GM19193 (cell line): Measurements from ENCODE around the gene SPEN.

Source experiments
- POLR2A ChIP-seq: IDR thresholded peaks from 4 replicates; pipeline ENCODE4 v1.6.1; 2011; ENCODE audit not compliant: insufficient read depth, insufficient read length; ENCODE audit errors: extremely low read depth

Gene SPEN

GRCh38 chr1:15911927-15912326 is 64.4 kb downstream of the SPEN start:
- TF ChIP-seq POLR2A = no peak

GRCh38 chr1:15915991-15916390 is 68.5 kb downstream of the SPEN start:
- TF ChIP-seq POLR2A = no peak

- no peak for TF ChIP-seq POLR2A
Observed at GRCh38 chr1:15916417-15916816, 68.9 kb downstream of the SPEN start.

GRCh38 chr1:15916916-15917315 is 69.4 kb downstream of the SPEN start:
- TF ChIP-seq POLR2A = no peak

- TF ChIP-seq POLR2A = no peak
Observed at GRCh38 chr1:15918962-15919715, 71.6 kb downstream of the SPEN start.

GRCh38 chr1:15923241-15923640 is 75.7 kb downstream of the SPEN start:
- TF ChIP-seq POLR2A = no peak

GRCh38 chr1:15928971-15929965 is 81.8 kb downstream of the SPEN start:
- no peak for TF ChIP-seq POLR2A

- TF ChIP-seq POLR2A = no peak
Observed at GRCh38 chr1:15931401-15931800, 83.9 kb downstream of the SPEN start.

- TF ChIP-seq POLR2A = no peak
Observed at GRCh38 chr1:15931884-15932283, 84.4 kb downstream of the SPEN start.

- no peak for TF ChIP-seq POLR2A
Observed at GRCh38 chr1:15932612-15933011, 85.1 kb downstream of the SPEN start.

- TF ChIP-seq POLR2A = no peak
Observed at GRCh38 chr1:15933684-15934083, 86.2 kb downstream of the SPEN start.

- TF ChIP-seq POLR2A = no peak
Observed at GRCh38 chr1:15934211-15935055, 86.9 kb downstream of the SPEN start.

- no peak for TF ChIP-seq POLR2A
Observed at GRCh38 chr1:15935056-15935950, 87.8 kb downstream of the SPEN start.

GRCh38 chr1:15936025-15936424 is 88.5 kb downstream of the SPEN start:
- no peak for TF ChIP-seq POLR2A
